Coronary artery (tissue), 2 donors: ENCODE results near the gene GPX3.

ENCODE experiments used
- DNase-seq: peaks from one replicate; pipeline ENCODE4 v3.0.0-alpha.2; 2017; ENCODE audit warnings: low spot score
- H3K27ac ChIP-seq, 2 donors: fragments of 200-600 bp; sonication (generic); one replicate each; pipeline ENCODE4 v1.5.1; 2016 to 2019
- H3K4me3 ChIP-seq: fragments of 200-600 bp; sonication (generic); 2 replicates; pipeline ENCODE4 v1.5.1; 2016; ENCODE audit warnings: mild to moderate bottlenecking, moderate library complexity
- TF ChIP-seq, protein P1 (sequence below): fragments of 200-600 bp; sonication (generic); IDR thresholded peaks from one replicate; pipeline ENCODE4 v1.5.1; 2019; ENCODE audit warnings: antibody characterized with exemption

The GPX3 gene

DNA sequence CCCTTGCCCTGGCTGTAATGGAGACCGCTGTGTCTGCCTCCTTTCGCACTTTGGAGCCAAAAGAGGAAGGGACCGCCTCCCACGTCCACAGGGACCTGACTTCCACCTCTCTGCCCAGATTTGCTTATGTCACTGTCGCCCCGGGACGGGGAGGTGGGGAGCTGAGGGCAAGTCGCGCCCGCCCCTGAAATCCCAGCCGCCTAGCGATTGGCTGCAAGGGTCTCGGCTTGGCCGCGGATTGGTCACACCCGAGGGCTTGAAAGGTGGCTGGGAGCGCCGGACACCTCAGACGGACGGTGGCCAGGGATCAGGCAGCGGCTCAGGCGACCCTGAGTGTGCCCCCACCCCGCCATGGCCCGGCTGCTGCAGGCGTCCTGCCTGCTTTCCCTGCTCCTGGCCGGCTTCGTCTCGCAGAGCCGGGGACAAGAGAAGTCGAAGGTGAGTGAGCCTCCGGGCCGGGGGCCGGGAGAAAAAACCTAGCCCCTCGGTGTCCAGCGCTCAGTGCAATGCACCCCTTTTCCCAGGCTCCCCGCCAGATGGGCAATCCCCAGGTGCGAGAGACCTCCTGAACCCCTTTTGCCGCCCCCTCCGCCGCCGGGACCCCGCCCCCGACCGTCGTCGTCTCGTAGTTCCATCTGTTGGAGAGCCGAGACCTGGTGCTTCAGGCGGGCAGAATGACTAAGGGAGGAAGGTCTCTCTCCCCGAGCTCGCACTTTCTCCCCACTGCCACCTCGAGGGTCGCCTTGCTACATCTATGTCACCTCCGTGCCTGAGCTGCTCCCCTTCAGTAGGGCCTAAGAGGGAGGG, at the start of gene GPX3:
TSS of gene GPX3 (plus strand) at position 288 of the 807 bp plus-strand sequence. CDS start at position 352, 64 bp downstream.
- peak; percentile 98 for DNase-seq
- peak within 1 kb of the TSS; percentile 85 for H3K4me3 ChIP-seq
- peak within 1 kb of the TSS; percentile 94 to 97 for H3K27ac ChIP-seq
- TF ChIP-seq, protein P1, sequence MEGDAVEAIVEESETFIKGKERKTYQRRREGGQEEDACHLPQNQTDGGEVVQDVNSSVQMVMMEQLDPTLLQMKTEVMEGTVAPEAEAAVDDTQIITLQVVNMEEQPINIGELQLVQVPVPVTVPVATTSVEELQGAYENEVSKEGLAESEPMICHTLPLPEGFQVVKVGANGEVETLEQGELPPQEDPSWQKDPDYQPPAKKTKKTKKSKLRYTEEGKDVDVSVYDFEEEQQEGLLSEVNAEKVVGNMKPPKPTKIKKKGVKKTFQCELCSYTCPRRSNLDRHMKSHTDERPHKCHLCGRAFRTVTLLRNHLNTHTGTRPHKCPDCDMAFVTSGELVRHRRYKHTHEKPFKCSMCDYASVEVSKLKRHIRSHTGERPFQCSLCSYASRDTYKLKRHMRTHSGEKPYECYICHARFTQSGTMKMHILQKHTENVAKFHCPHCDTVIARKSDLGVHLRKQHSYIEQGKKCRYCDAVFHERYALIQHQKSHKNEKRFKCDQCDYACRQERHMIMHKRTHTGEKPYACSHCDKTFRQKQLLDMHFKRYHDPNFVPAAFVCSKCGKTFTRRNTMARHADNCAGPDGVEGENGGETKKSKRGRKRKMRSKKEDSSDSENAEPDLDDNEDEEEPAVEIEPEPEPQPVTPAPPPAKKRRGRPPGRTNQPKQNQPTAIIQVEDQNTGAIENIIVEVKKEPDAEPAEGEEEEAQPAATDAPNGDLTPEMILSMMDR, result no peak

DNA sequence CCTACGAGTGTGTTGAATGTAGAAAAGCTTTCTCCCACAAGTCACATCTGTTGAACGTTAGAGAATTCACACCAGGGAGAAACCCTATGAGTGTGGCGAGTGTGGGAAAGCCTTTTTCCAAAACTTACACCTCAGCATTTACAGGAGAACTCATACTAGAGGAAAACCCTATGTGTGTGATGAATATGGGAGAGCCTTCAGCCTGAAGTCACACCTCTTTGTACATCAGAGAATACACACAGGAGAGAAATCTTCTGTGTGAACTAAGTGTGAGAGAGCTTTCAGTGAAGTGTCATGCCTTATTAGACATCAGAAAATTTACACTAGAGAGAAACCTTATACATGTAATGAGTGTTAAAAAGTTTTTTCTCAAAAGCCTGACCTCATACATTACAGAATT, 41.8 kb upstream of the GPX3 start:
- Histone ChIP-seq H3K27ac (no peak overlapping the region), H3K4me3 (no peak overlapping the region)
- TF ChIP-seq, protein P1, result no peak
- DNase-seq, result no peak

DNA sequence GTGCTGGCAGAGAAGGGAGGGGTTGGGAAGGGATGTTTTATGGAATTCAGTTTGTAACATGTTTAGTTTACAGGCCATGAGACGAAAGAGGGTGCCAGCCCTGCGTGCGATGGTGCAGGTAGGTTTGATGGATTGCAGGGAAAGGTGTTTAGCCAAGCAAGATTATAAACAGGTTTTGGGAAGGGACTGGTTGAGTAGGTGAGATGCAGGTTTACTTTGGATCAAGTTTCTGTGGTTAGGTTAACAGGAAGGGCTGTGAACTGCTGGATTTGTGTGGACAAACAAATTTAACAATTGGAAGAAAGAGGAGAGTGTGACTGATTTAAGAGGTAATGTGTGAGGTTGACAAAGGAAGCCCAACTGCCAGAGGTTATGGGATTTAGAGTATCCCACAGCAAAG, 32.6 kb upstream of the GPX3 start:
- TF ChIP-seq, protein P1, result no peak
- H3K27ac ChIP-seq, result no peak overlapping the region
- H3K4me3 ChIP-seq, result no peak overlapping the region
- DNase-seq, result no peak

GRCh38 chr5:150989695-150990094, 30.7 kb upstream of the GPX3 start:
- no peak overlapping the region for H3K4me3 ChIP-seq
- no peak for DNase-seq
- TF ChIP-seq, protein P1, result no peak
- H3K27ac ChIP-seq, result no peak overlapping the region

GRCh38 chr5:150992705-150993104, 27.7 kb upstream of the GPX3 start:
- TF ChIP-seq, protein P1, result no peak
- Histone ChIP-seq H3K4me3 (no peak overlapping the region), H3K27ac (no peak overlapping the region)
- DNase-seq, result peak; percentile 41

GRCh38 chr5:150993422-150993821, 27.0 kb upstream of the GPX3 start:
- DNase-seq, result no peak
- Histone ChIP-seq H3K27ac (no peak overlapping the region), H3K4me3 (no peak overlapping the region)
- TF ChIP-seq, protein P1, result no peak

- H3K4me3 ChIP-seq, result no peak overlapping the region
- TF ChIP-seq, protein P1, result no peak
- H3K27ac ChIP-seq, result no peak overlapping the region
- DNase-seq, result no peak
These were observed 26.5 kb upstream of the GPX3 start for GRCh38 chr5:150993826-150994412.
